ENCODE results near the gene HNRNPH3.
A peak's percentile ranks its signal among the peaks of the same experiment; 100 is the strongest.

HNRNPH3 gene

GRCh38 chr10:68365611-68366010 is 33.7 kb downstream of the HNRNPH3 start:
- no peak overlapping the region for H3K27ac Mint-ChIP-seq
- peaks cover 7% of the 10 kb centered on the region for H3K9me3 Mint-ChIP-seq
- H3K36me3 Mint-ChIP-seq (ENCODE audit: low read depth), result peaks cover 61% of the 10 kb centered on the region

GRCh38 chr10:68366600-68366999 is 34.7 kb downstream of the HNRNPH3 start:
- Mint-ChIP-seq H3K27ac (no peak overlapping the region), H3K4me1 (no peaks in the 10 kb centered on the region), H3K9me3 (peaks cover 14% of the 10 kb centered on the region), H3K36me3 (ENCODE audit: low read depth) (peaks cover 60% of the 10 kb centered on the region), H3K4me3 (no peak overlapping the region), H3K27me3 (ENCODE audit: low read depth, poor library complexity) (no peaks in the 10 kb centered on the region)
- no peak for DNase-seq
- no peak for TF ChIP-seq CTCF (IDR thresholded peaks at IDR 0.05)

More at GRCh38 chr10:68365611-68366010, 33.7 kb downstream of the HNRNPH3 start:
- no peak for TF ChIP-seq CTCF (IDR thresholded peaks at IDR 0.05)
- DNase-seq, result no peak
- no peak overlapping the region for H3K4me3 Mint-ChIP-seq
- H3K4me1 Mint-ChIP-seq, result no peaks in the 10 kb centered on the region
- H3K27me3 Mint-ChIP-seq (ENCODE audit: low read depth, poor library complexity), result no peaks in the 10 kb centered on the region

GRCh38 chr10:68367121-68367520 is 35.3 kb downstream of the HNRNPH3 start:
- Mint-ChIP-seq H3K36me3 (ENCODE audit: low read depth) (peaks cover 60% of the 10 kb centered on the region), H3K4me1 (no peaks in the 10 kb centered on the region), H3K4me3 (no peak overlapping the region), H3K9me3 (peaks cover 20% of the 10 kb centered on the region), H3K27me3 (ENCODE audit: low read depth, poor library complexity) (no peaks in the 10 kb centered on the region), H3K27ac (peak overlapping the region; percentile 57)
- TF ChIP-seq CTCF (IDR thresholded peaks at IDR 0.05), result no peak
- DNase-seq, result no peak

GRCh38 chr10:68371604-68372003 is 39.7 kb downstream of the HNRNPH3 start:
- TF ChIP-seq CTCF (IDR thresholded peaks at IDR 0.05), result no peak
- H3K27me3 Mint-ChIP-seq (ENCODE audit: low read depth, poor library complexity), result no peaks in the 10 kb centered on the region
- no peak for DNase-seq
- H3K27ac Mint-ChIP-seq, result no peak overlapping the region
- peaks cover 76% of the 10 kb centered on the region for H3K36me3 Mint-ChIP-seq (ENCODE audit: low read depth)
- H3K9me3 Mint-ChIP-seq, result peaks cover 48% of the 10 kb centered on the region
- no peaks in the 10 kb centered on the region for H3K4me1 Mint-ChIP-seq
- no peak overlapping the region for H3K4me3 Mint-ChIP-seq

GRCh38 chr10:68385740-68386139 is 53.9 kb downstream of the HNRNPH3 start:
- DNase-seq, result no peak
- Mint-ChIP-seq H3K9me3 (no peaks in the 10 kb centered on the region), H3K27ac (no peak overlapping the region), H3K27me3 (ENCODE audit: low read depth, poor library complexity) (peaks cover 2% of the 10 kb centered on the region), H3K36me3 (ENCODE audit: low read depth) (peaks cover 64% of the 10 kb centered on the region), H3K4me1 (no peaks in the 10 kb centered on the region), H3K4me3 (no peak overlapping the region)
- TF ChIP-seq CTCF (IDR thresholded peaks at IDR 0.05), result no peak

Data from nephron progenitor cell (in vitro differentiated cells).